BJ (cell line): ENCODE results near the gene GGCT. TPM values are rescaled to one million over a fixed set of nuclear protein-coding genes. Genes with fewer than 3 reads are reported as not detected.
"Not testable (repeated sequence)": the region's sequence is repeated elsewhere in the genome, so short reads cannot be mapped to it uniquely, and the experiment has no call there.

ENCODE experiments used
- CTCF ChIA-PET: fragments of 350-600 bp; formaldehyde crosslinking; extraction: SDS; loops from one replicate; lab custom pipeline; 2021; ENCODE audit warnings: antibody characterized with exemption, inconsistent platforms; lab: Yijun Ruan, JAX
- POLR2A ChIA-PET: fragments of 300-600 bp; sonication (Branson Sonifier 250); formaldehyde crosslinking; extraction: SDS; loops from one replicate; lab custom pipeline; 2021; ENCODE audit warnings: antibody characterized with exemption; lab: Charles Lee
- DNase-seq: peaks from one replicate; pipeline ENCODE4 v3.0.0-alpha.2; 2011; ENCODE audit warnings: low read depth
- H3K27me3 ChIP-seq: 2 replicates; pipeline ENCODE4 v1.6.0; 2011; ENCODE audit warnings: low read length; ENCODE audit not compliant: control insufficient read depth, insufficient read depth
- H3K36me3 ChIP-seq: 2 replicates; pipeline ENCODE4 v1.5.1; 2011; ENCODE audit warnings: low read length; ENCODE audit not compliant: control insufficient read depth, insufficient read depth
- H3K4me3 ChIP-seq: 2 replicates; pipeline ENCODE4 v1.5.1; 2011; ENCODE audit warnings: low read depth, mild to moderate bottlenecking, control low read depth, low read length
- polyA plus RNA-seq: library from polyadenylated mRNA; depleted of rRNA; stranded (reverse); fragments of >200 nt; gene quantifications from 2 replicates; pipeline ENCODE4 v1.2.3, GENCODE V29; 2011
- TF ChIP-seq, protein P1 (sequence below): IDR thresholded peaks from 2 replicates; pipeline ENCODE4 v1.5.1; 2011; ENCODE audit warnings: low read depth, mild to moderate bottlenecking, control low read depth, inconsistent platforms, low read length, moderate library complexity; ENCODE audit not compliant: insufficient read depth

Gene GGCT
- polyA plus RNA-seq, 1 experiment, result 16.5 TPM

GRCh38 chr7:30493228-30493627, 11.4 kb downstream of the GGCT start:
- CTCF ChIA-PET, result no interaction called here
- Histone ChIP-seq H3K27me3 (no peaks in the 10 kb centered on the region; the same call in 1 of the 2 replicates), H3K4me3 (no peak overlapping the region), H3K36me3 (no peaks in the 10 kb centered on the region)
- POLR2A ChIA-PET, result no interaction called here
- TF ChIP-seq, protein P1, sequence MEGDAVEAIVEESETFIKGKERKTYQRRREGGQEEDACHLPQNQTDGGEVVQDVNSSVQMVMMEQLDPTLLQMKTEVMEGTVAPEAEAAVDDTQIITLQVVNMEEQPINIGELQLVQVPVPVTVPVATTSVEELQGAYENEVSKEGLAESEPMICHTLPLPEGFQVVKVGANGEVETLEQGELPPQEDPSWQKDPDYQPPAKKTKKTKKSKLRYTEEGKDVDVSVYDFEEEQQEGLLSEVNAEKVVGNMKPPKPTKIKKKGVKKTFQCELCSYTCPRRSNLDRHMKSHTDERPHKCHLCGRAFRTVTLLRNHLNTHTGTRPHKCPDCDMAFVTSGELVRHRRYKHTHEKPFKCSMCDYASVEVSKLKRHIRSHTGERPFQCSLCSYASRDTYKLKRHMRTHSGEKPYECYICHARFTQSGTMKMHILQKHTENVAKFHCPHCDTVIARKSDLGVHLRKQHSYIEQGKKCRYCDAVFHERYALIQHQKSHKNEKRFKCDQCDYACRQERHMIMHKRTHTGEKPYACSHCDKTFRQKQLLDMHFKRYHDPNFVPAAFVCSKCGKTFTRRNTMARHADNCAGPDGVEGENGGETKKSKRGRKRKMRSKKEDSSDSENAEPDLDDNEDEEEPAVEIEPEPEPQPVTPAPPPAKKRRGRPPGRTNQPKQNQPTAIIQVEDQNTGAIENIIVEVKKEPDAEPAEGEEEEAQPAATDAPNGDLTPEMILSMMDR, result no peak
- no peak for DNase-seq

GRCh38 chr7:30491417-30491816, 13.2 kb downstream of the GGCT start:
- ChIA-PET CTCF (interaction anchor here (0.6 kb wide), 1 partner anchor 19 kb away, joined by 3 read pairs; no protein-coding TSS in a partner anchor), POLR2A (no interaction called here)
- no peak for DNase-seq
- H3K4me3 ChIP-seq, result no peak overlapping the region
- H3K27me3 ChIP-seq, result no peaks in the 10 kb centered on the region; the same call in 1 of the 2 replicates
- TF ChIP-seq, protein P1, result no peak
- H3K36me3 ChIP-seq, result no peaks in the 10 kb centered on the region

DNA sequence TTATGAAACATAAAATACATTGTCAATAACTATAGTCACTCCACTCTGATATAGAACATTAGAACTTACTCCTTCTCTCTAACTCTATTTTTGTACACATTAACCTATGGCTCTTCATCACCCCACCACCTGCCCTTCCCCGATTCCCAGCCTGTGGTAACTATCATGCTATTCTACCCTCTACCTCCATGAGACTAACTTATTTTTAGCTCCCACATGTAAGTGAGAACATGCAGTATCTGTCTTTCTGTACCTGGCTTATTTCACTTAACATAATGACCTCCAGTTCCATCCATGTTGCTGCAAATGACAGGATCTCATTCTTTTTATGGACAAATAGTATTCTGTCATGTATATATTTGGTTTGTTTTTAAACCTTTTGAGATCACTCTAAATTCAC, 17.3 kb downstream of the GGCT start:
- POLR2A ChIA-PET, result no interaction called here
- DNase-seq, result no peak
- CTCF ChIA-PET, result no interaction called here
- Histone ChIP-seq H3K27me3 (no peaks in the 10 kb centered on the region; the same call in 1 of the 2 replicates), H3K4me3 (no peak overlapping the region), H3K36me3 (no peaks in the 10 kb centered on the region)
- TF ChIP-seq, protein P1, result no peak

DNA sequence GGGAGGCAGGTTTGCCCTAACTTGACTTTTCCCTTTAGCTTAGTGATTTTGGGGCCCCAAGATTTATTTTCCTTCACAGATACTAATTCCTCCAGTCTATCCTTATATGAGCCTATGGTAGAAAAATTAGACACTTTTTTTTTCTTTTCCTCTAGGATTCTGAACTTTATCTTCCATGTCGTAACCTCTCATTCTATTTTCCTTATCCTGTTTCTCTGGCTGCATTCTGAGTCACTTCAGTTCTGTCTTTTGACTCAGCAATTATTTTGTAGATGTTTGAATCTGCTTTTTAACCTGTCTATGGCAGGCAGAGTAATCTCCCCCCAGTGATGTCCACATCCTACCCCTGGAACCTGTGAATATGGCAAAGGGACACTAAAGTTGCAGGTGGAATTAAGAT, 19.0 kb downstream of the GGCT start:
- TF ChIP-seq, protein P1, result no peak
- Histone ChIP-seq H3K36me3 (no peaks in the 10 kb centered on the region), H3K4me3 (no peak overlapping the region), H3K27me3 (no peaks in the 10 kb centered on the region; the same call in 1 of the 2 replicates)
- CTCF ChIA-PET, result no interaction called here
- POLR2A ChIA-PET, result no interaction called here
- DNase-seq, result no peak

DNA sequence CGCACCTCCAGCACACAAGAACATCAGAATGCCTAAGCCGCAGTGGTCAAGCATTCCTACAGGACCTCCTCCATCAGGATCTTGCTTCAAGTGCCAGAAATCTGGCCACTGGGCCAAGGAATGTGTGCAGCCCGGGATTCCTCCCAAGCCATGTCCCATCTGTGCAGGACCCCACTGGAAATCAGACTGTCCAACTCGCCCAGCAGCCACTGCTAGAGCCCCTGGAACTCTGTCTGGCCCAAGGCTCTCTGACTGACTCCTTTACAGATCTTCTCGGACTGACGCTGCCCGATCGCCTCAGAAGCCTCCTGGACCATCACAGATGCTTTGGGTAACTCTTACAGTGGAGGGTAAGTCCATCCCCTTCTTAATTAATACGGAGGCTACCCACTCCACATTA, 23.2 kb downstream of the GGCT start:
- POLR2A ChIA-PET, H3K4me3 ChIP-seq, CTCF ChIA-PET, H3K36me3 ChIP-seq, H3K27me3 ChIP-seq, DNase-seq: not testable (repeated sequence)
